Amygdala (tissue), 56 donors: Measurements from ENCODE around the gene LGI4.

Experiments used
- DNase-seq, 56 donors: peaks; one replicate each; lab custom pipeline; 2025; lab: John Stamatoyannopoulos, UW

The LGI4 gene

GRCh38 chr19:35093430-35093829, 41.4 kb downstream of the LGI4 start:
- DNase-seq, result no peak

DNA sequence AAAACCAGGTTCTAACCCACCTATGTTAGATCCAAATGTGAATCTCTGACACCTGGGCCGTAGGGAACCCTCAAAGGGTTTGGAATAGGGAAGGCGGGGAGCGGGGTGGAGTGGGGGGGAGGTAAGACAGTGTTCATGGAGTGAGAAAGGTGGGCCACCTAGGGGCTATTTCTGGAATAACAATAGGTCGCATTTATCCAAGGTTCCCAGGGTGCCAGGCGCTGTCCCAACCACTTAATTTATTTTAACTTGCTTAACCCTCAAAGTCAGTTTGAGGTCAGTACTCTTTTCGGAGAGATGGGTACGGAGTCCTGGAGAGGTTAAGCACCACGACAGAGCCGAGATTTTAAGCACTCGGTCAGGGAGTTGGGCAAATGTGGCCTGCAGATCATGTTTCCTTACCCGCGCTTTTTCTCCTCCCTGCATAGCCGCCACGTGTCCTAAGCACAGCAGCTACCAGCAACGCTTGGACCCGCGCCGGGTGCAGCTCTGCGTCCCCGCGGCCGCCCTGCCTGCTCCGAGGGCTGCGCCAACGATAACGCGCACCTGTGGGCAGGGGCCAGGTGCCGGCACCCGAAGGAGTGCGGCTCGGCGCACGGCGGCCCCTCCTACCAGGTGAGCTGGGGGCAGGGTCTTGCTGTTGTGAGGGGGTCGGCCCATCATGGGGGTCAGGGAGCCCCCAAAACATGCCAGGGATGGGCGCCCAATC, 44.2 kb downstream of the LGI4 start:
- peak in 34 of 56 donors; percentile 4 to 75 (median 39) for DNase-seq

DNA sequence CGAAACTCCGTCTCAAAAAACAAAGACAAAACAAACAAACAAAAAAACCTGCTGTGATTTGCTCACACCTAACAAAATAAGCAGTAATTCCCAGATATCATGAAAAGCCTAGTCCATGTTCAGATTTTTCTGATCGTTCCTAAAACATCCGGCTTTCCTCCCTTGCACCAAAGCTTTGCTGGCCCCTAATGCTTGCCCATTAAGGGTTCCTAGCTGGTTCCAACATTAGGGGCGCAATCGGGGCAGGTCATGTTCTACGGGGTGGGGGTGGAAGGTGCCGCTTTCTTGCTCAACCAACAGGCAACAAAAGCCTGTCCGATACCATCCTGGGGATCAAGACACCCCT, 44.7 kb downstream of the LGI4 start:
- DNase-seq, result no peak

GRCh38 chr19:35089554-35089953, 45.3 kb downstream of the LGI4 start:
- no peak for DNase-seq

DNA sequence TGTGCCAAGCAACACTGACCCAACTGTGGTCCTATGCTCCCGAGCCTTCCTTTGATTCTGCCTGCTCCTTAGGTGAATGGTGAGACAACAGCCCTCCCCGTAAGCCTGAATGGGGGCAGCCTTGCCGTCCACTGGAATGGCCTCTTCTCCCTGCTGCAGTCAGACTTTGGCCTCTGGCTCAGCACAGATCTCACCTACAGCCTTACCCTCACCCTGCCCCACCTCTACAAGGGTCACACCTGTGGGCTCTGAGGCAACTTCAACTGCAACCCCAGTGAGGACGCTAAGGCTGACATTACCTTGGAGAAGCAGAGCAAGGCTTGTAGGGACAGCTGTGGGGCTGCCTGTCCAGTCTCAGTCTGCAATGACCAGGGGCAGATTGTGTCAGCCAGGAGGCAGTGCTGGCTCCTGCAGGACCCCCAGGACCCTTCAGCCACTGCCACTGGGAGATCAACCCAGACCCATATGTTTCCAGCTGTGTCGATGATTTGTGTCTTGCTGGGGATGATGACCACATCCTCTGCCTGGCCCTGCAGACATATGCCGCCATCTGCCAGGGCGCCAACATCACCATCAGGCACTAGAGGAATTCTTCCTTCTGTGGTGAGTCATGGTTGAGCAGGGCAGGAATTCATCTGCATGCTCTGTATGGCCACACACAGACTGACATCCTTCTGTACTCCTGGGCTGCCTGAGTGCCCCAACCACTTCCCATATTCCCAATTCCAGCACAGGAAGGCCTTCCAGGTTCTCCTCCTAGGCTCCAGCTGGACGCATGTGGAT, 46.5 kb downstream of the LGI4 start:
- peak in 1 of 56 donors; percentile 5 for DNase-seq

DNA sequence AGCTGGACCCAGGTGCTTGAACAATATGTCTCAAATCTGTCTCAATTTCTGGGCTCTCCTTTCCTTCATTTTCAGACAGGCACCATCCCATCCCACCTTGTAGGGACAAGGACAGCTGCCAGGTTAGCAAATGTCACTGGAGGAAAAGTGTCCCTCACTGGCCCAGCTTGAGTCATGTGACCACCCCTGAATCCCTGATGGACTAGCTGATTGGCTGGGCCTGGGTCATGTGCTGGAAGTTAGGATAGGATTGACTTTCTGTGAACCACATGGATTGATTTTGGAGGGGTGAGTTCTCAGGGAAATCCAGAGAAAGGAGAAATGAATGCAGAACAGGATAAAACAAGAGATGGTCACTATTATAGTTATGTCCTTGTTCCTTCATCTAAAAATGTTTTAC, 47.5 kb downstream of the LGI4 start:
- peak in 1 of 56 donors; percentile 9 for DNase-seq

DNA sequence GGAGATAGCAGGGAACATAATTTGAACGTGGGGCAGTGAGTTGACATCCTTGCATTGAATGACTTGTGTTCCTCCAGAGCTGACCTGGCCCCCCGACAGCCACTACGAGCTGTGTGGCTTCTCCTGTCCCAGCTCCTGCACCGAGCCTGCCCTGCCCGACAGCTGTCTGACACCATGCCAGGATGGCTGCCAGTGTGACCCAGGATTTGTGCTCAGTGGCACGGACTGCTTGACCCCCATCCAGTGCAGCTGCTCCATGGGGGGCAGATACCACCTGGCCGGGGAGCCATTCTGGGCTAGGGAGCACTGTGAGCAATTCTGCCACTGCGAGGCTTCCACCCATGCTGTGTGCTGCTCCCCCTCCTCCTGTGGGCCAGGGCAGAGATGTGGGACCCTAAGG, 48.4 kb downstream of the LGI4 start:
- peak in 9 of 56 donors; percentile 12 to 37 (median 24) for DNase-seq

DNA sequence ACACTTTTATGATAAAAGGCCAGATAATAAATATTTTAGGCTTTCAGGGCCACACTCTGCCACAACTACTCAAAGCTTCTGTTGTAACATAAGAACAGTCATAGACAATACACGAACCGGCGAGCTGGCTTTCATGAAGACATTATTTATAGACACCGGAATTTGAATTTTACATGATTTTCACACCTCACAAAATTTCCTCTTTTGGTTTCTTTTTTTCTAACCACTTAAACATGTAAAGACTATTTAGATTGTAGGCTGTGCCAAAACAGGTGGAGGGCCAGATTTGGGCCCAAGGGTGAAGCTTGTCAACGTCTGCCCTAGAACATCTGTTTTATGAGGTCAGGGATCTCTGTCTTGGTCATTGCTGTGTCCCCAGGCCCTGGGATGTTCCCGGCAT, 48.9 kb downstream of the LGI4 start:
- no peak for DNase-seq

DNA sequence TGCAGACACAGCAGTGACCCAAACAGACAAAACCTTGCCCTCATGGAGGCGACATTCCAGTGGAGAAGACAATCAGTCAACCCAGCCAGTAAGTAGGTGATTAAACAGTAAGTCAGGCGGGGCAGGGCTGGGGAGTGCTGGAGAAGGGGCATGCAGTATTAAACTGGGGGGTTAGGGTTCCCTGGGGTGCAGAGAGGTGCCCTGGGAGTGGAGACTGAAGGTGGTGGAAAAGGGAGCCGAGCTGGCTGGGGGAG, 50.4 kb downstream of the LGI4 start:
- no peak for DNase-seq

- DNase-seq, result no peak
Observed at GRCh38 chr19:35083691-35084508, 51.0 kb downstream of the LGI4 start.

GRCh38 chr19:35081201-35081600, 53.7 kb downstream of the LGI4 start:
- no peak for DNase-seq

GRCh38 chr19:35080613-35081170, 54.2 kb downstream of the LGI4 start:
- DNase-seq, result no peak

DNA sequence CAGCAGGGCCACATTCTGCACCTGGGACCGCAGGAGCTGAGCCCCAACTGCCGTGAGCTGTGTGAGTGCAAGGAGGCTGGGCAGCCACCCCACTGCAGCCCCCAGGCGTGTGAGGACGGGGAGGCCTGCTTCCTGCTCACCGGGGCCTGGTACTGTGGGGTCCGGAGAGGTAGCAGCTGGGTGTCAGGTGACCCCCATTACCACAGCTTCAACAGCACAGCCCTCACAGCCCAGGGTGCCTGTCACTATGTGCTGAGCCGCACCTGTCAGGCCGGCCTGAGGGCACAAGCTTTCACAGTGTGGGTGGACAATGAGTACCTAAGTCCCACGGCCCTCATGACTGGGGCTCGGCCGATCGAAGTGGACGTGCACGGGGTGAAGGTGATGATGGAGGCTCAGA, 55.0 kb downstream of the LGI4 start:
- DNase-seq, result no peak

GRCh38 chr19:35077411-35078223, 57.2 kb downstream of the LGI4 start:
- DNase-seq, result no peak

DNA sequence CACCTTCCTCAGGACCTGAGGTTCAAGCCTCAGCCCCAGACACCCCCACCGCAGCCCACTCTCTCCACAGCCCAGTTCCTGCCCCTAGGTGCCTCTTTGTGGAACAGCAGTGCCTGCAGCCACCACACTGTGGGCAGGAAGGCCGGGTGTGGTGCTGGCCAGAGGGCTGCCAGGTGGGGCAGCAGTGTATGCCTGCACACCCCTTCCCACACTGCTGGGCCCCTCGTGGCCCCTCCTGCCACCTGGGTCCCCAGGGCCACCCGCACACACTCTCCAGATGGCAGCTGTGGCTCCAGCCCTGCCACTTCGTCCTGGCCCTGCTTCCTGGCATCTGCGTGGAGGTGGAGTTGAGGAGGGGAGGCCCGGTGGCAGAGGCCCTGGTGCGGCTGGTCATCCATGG, 58.2 kb downstream of the LGI4 start:
- DNase-seq, result no peak

GRCh38 chr19:35076026-35076370, 58.9 kb downstream of the LGI4 start:
- DNase-seq, result no peak

DNA sequence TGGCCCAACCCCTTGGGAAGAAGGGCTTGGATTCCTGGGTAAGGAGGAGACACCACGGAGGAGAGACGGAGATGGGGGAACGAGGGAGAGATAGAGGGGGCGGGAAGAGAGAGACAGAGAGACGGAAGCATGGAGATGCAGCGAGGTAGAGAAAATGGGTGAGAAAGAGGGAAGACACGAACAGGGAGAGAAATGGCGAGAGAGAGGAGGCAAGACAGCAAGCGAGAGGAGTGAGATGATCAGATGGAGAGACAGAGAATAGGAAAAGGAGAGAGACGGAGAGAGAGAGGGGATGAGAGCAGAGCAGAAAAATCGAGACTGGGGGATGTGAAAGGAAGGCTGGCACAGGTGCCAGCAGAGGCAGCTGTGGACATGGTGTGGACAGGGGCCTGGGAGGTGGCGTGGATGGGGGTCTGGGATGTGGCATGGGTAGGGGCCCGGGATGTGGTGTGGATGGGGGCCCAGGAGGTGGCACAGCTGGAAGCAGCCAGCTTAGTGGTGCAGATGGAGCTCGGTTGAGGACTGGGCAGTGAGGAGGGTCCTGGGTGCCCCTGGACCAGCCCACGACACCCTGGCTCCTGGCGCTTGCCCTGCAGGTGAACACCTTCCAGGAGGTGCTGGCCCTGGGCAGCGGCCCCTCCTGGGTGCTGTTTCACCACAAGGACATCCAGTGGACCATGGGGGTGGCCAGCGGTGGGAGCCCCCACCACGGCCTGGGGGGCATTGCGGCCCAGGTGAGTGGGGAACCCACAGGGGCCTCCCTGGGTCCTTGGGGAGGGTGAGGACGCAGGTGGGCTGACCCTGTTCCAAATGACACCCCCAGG, 59.4 kb downstream of the LGI4 start:
- no peak for DNase-seq
